K562 (cell line): Measurements from ENCODE around the gene ATP1A3. TPM values are rescaled to one million over a fixed set of nuclear protein-coding genes. Genes with fewer than 3 reads are reported as not detected.

Experiments
- ARID3B ChIP-seq: fragments of 250-450 bp; sonication (Bioruptor Pico); IDR thresholded peaks from 2 replicates; pipeline ENCODE4 v1.4.0; 2020; ENCODE audit warnings: borderline replicate concordance
- ARID4B ChIP-seq: sonication (generic); formaldehyde crosslinking; IDR thresholded peaks from 2 replicates; pipeline ENCODE4 v1.8.0; 2022; ENCODE audit warnings: mild to moderate bottlenecking, missing genetic modification reagents
- KAT7 ChIP-seq: sonication (generic); formaldehyde crosslinking; IDR thresholded peaks from 2 replicates; pipeline ENCODE4 v1.8.0; 2022; ENCODE audit warnings: missing genetic modification reagents, mild to moderate bottlenecking, borderline replicate concordance
- MIER1 ChIP-seq: fragments of 450-650 bp; IDR thresholded peaks from 2 replicates; pipeline ENCODE4 v1.6.1; 2016; ENCODE audit warnings: antibody characterized with exemption, mild to moderate bottlenecking, low read depth
- NFXL1 ChIP-seq: fragments of 450-650 bp; formaldehyde crosslinking; IDR thresholded peaks from 2 replicates; pipeline ENCODE4 v1.4.0; 2021; ENCODE audit warnings: mild to moderate bottlenecking
- SUPT5H ChIP-seq: fragments of 450-650 bp; IDR thresholded peaks from 2 replicates; pipeline ENCODE4 v1.6.1; 2016
- ZBTB7A ChIP-seq: IDR thresholded peaks from 2 replicates; pipeline ENCODE4 v1.6.1; 2011; ENCODE audit warnings: low read depth, mild to moderate bottlenecking, low read length, moderate library complexity, borderline replicate concordance; ENCODE audit not compliant: control insufficient read depth
- ZNF766 ChIP-seq: fragments of 200-800 bp; sonication (Bioruptor generic); conservative IDR thresholded peaks from 2 replicates; pipeline ENCODE4 v1.6.1; 2016; ENCODE audit warnings: missing genetic modification characterization, missing compliant biosample characterization
- polyA plus RNA-seq, 8 experiments: library from polyadenylated mRNA; depleted of rRNA in 4 of 8; stranded (reverse) in 5 of 8; unstranded in 3 of 8; fragments of >200 nt; fragmentation: Nextera tagmentation in 2 of 8; fragmentation: Illumina TruSeq in 1 of 8; extraction: Ambion mirVana in 2 of 8; extraction: Trizol in 1 of 8; gene quantifications; 2 replicates each; pipeline versions ENCODE4 v1.2.1 to v1.2.3, GENCODE V29; 2011 to 2014; ENCODE audit warnings: inconsistent platforms in 1 of 8, missing spikeins in 1 of 8
- total RNA-seq, 7 experiments: library from RNA; depleted of rRNA in 6 of 7; stranded (reverse); fragments of >200 nt in 6 of 7; fragmentation: Illumina TruSeq in 2 of 7; extraction: Trizol in 2 of 7; gene quantifications; 2 replicates each; pipeline versions ENCODE4 v1.2.1 to v1.2.3, GENCODE V29; 2011 to 2021; ENCODE audit warnings: low replicate concordance in 1 of 7

Gene ATP1A3
- total and polyA plus RNA-seq, 9 of the 15 experiments (the other 6 are each of a cell fraction or from before 2014, with no cell fraction given): 0.03 to 1.0 (median 0.17) TPM; not detected in 3

GRCh38 chr19:41927497-41928192, 66.4 kb downstream of the ATP1A3 start (continued):
- TF ChIP-seq KAT7 (CRISPR knock-in tag) (no peak), NFXL1 (CRISPR knock-in tag) (no peak), ZNF766 (CRISPR knock-in tag) (no peak), ZBTB7A (peak; percentile 23; the same call in 1 of the 2 replicates), ARID4B (CRISPR knock-in tag) (0 out of 2 replicates have a peak, but pooled peaks have one; percentile 4), ARID3B (no peak), SUPT5H (no peak), MIER1 (no peak)
